GM23338 (cell line): ENCODE data around the gene MARK2.

Experiments
- EZH2 ChIP-seq: fragments of 200-600 bp; sonication (generic); IDR thresholded peaks from one replicate; pipeline ENCODE4 v1.8.0; 2017; ENCODE audit warnings: antibody characterized with exemption, mild to moderate bottlenecking, low read depth; ENCODE audit not compliant: unreplicated experiment
- EZH2phosphoT487 ChIP-seq: fragments of 200-600 bp; sonication (generic); IDR thresholded peaks from one replicate; pipeline ENCODE4 v1.8.1; 2018; ENCODE audit warnings: antibody characterized with exemption; ENCODE audit not compliant: unreplicated experiment
- JUNB ChIP-seq: IDR thresholded peaks from one replicate; pipeline ENCODE4 v1.6.1; 2016; ENCODE audit warnings: antibody characterized with exemption; ENCODE audit not compliant: unreplicated experiment
- POLR2AphosphoS5 ChIP-seq: IDR thresholded peaks from 2 replicates; pipeline ENCODE4 v1.6.1; 2016; ENCODE audit warnings: antibody characterized with exemption, low read depth
- ZNF331 ChIP-seq: fragments of 250-450 bp; sonication (Bioruptor Pico); IDR thresholded peaks from 2 replicates; pipeline ENCODE4 v1.5.0; 2020; ENCODE audit warnings: low read depth, mild to moderate bottlenecking, moderate library complexity
- TF ChIP-seq, protein P1 (sequence below), 2 experiments: fragments of 200-600 bp in 1 of 2; sonication (generic) in 1 of 2; conservative IDR thresholded peaks; 2 replicates each; pipeline versions ENCODE4 v1.5.1 to v1.6.1; 2016 to 2017; ENCODE audit warnings: antibody characterized with exemption in 2 of 2, low read depth in 2 of 2, mild to moderate bottlenecking in 2 of 2, moderate library complexity in 1 of 2
- TF ChIP-seq, protein P2 (sequence below): IDR thresholded peaks from one replicate; pipeline ENCODE4 v1.6.1; 2018; ENCODE audit warnings: antibody characterized with exemption; ENCODE audit not compliant: unreplicated experiment

DNA sequence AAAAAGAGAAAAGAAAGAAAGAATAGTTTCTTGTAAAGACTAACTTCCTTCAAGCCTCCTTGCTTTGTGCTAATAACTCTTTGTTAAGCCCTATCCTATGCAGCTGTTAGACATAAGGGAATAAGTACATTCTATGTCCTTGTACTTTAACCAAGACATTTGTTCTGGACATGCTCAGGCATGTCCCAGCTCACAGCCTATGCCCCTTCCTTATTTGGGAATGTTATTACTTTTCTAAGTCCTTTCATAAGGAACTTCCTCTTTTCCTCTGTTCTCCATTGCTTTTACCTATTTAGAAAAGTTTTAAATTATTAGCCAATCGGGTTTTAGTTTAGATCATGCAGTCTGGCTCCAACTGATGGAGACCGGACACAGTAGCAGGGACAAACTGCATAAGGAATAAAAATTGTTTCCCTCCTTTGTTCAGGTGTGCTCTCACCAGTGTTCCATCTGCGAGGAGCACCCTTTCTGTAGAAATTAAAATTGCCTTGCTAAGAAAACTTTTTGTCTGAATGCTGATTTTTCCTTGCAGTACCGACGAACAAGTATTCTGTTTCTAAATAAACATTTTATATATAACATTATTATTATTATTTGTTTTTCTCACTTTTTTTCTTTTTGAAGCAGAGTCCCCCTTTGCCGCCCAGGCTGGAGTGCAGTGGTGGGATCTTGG lies 47.3 kb upstream of the MARK2 start:
- TF ChIP-seq EZH2, result no peak
- TF ChIP-seq, protein P1, sequence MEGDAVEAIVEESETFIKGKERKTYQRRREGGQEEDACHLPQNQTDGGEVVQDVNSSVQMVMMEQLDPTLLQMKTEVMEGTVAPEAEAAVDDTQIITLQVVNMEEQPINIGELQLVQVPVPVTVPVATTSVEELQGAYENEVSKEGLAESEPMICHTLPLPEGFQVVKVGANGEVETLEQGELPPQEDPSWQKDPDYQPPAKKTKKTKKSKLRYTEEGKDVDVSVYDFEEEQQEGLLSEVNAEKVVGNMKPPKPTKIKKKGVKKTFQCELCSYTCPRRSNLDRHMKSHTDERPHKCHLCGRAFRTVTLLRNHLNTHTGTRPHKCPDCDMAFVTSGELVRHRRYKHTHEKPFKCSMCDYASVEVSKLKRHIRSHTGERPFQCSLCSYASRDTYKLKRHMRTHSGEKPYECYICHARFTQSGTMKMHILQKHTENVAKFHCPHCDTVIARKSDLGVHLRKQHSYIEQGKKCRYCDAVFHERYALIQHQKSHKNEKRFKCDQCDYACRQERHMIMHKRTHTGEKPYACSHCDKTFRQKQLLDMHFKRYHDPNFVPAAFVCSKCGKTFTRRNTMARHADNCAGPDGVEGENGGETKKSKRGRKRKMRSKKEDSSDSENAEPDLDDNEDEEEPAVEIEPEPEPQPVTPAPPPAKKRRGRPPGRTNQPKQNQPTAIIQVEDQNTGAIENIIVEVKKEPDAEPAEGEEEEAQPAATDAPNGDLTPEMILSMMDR (conservative IDR thresholded peaks at IDR 0.05; ENCODE audit: low read depth in 2 of 2), result no peak
- TF ChIP-seq, protein P2, sequence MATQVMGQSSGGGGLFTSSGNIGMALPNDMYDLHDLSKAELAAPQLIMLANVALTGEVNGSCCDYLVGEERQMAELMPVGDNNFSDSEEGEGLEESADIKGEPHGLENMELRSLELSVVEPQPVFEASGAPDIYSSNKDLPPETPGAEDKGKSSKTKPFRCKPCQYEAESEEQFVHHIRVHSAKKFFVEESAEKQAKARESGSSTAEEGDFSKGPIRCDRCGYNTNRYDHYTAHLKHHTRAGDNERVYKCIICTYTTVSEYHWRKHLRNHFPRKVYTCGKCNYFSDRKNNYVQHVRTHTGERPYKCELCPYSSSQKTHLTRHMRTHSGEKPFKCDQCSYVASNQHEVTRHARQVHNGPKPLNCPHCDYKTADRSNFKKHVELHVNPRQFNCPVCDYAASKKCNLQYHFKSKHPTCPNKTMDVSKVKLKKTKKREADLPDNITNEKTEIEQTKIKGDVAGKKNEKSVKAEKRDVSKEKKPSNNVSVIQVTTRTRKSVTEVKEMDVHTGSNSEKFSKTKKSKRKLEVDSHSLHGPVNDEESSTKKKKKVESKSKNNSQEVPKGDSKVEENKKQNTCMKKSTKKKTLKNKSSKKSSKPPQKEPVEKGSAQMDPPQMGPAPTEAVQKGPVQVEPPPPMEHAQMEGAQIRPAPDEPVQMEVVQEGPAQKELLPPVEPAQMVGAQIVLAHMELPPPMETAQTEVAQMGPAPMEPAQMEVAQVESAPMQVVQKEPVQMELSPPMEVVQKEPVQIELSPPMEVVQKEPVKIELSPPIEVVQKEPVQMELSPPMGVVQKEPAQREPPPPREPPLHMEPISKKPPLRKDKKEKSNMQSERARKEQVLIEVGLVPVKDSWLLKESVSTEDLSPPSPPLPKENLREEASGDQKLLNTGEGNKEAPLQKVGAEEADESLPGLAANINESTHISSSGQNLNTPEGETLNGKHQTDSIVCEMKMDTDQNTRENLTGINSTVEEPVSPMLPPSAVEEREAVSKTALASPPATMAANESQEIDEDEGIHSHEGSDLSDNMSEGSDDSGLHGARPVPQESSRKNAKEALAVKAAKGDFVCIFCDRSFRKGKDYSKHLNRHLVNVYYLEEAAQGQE, result no peak
- no peak for TF ChIP-seq POLR2AphosphoS5
- TF ChIP-seq JUNB, result no peak
- TF ChIP-seq EZH2phosphoT487, result no peak
- TF ChIP-seq ZNF331, result no peak
